ENCODE measurements around the gene BAG2.
A peak's percentile ranks its signal among the peaks of the same experiment; 100 is the strongest.

Gene BAG2

DNA sequence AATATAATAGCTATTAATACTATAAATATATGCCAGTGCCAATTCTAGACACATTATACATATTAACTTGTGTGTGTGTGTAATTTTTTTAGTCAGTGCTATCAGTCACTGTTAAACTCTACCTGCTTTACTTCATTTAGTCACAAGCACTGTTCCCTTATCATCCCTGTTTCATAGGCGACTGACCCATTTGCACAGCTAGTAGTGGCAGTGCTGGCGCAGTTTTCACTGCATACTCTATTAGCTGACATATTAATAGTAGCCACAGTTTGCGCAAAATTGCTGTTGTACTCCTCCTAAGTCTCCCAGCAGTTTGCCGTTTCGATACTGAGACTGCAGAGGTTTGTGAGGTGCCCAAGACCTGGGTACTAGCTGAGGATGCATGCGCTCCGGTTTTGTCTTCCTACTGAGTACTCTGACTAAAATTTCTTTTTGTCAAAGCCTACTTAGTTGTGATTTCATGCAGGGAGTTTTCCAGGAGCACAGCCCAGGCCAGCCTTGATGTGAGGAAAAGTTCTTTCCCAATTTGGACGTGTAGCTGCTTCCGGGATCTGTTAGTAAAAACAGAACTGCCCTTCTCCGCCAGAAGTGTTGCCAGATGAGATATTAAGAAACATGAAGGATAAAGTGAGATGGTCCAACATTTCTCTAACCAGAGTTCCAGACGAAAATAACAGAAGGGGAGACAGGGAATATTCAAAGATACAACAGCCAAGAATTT is 5.6 kb downstream of the BAG2 start:
- no peak for DNase-seq

DNA sequence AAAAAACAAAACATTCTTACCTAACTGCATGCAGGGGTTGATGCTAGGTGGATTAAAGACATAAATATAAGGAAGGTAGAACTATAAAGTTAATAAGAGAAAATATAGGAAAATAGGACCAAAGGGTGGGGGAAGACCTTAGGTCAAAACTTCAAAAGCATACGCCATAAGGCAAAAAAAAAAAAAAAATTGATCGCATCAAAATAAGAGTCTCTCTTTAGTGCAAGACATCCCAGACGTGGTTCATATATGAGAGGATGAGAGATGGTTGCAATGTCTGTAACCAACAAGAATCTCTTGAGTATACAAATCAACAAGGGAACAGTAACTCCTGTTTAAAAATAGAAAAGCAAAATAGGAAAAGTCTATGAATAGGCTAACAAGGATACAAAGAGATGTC is 8.5 kb downstream of the BAG2 start:
- no peak for DNase-seq

GRCh38 chr6:57182017-57182432 is 9.9 kb downstream of the BAG2 start:
- no peak for DNase-seq

GRCh38 chr6:57183336-57183735 is 11.2 kb downstream of the BAG2 start:
- no peak for DNase-seq

DNA sequence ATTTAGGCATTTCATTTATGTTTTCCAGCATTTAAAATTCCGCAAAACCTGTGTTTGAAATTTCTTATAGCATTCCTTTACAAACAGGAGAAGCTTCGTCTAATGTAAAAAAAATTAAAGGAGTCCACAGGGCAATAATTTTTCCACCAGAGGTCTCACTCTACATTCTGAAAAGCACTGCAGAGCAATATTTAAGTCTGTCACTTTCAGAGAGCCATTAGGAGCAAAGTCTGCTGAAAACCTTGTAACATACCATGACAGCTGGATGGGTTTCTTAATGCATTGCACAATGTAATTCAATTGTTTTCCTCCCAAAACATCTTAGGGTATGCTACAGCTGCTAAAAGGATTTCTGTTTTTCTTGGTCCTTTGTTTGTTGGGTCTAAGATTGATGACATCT is 18.0 kb downstream of the BAG2 start:
- DNase-seq, result no peak

- no peak for DNase-seq
Measured at GRCh38 chr6:57193177-57193576, 21.1 kb downstream of the BAG2 start.

DNA sequence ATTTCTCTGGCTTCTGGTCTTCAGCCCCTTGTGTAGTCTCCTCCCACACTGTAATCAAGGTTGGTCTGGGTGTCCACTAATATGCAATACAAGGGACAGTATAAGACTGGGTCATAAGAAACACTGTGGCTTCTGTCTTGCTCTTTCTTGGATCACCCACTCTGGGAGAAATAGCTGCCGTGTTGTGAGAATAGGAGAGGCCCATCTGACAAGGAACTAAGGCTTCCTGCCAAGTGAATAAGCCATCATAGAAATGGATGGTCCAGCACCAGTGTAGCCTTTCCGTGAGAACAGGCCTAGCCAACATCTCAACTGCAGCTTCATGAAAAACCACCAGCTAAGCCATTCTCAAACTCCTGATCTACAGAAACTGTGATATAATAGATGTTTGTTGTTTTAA is 23.3 kb downstream of the BAG2 start:
- no peak for DNase-seq

DNA sequence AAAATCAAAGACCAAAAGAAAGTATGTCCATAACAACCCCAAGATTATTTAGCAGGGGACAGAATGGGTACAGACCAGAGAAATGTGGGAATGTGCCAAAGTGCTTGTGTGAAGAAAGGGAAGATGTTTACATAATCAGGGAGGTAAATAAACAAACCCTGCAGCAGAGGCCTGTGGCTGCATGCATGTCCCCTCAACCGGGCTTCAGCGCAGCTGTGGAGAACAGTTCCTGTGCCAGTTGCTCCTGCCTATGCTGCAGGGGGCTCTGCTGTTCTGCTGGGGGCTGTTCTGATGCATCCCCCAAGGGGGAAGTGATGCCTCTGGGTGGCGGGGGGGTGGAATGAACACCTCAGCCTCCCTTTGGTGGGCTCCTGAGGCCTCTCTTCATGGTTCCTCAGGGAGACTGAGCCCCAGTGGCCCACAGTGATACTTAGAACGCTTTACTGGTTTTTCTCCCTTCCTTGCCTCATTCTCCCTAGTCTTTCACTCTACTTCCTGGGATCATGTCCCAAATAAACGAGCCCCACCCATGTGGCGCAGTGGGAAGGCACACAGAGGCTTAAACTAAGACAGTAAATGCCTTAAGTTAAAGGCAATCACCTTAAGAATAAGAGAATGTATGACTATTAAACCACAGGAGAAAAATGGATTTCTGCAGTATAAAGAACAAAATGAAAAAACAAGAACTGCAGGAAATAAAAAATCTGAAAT is 27.0 kb downstream of the BAG2 start:
- DNase-seq, result no peak

DNA sequence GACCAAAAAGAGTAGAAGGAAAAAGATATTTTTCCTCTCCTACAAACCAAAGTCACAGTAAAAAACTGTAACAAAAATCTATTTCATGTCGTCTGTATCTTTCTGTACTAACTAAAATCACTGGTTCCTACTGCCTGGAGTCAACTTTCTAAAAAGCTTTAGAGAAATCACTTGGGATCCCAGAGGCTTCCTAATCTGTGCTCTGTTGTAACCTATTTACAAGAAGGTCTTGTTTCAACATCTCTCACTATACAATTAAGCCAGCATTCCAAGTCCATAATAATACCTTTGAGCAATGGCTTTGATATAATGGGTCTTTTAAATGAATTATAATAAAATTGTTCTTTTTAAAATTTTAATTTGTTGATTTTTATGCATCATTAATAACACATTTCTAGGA is 29.6 kb downstream of the BAG2 start:
- DNase-seq, result no peak

DNA sequence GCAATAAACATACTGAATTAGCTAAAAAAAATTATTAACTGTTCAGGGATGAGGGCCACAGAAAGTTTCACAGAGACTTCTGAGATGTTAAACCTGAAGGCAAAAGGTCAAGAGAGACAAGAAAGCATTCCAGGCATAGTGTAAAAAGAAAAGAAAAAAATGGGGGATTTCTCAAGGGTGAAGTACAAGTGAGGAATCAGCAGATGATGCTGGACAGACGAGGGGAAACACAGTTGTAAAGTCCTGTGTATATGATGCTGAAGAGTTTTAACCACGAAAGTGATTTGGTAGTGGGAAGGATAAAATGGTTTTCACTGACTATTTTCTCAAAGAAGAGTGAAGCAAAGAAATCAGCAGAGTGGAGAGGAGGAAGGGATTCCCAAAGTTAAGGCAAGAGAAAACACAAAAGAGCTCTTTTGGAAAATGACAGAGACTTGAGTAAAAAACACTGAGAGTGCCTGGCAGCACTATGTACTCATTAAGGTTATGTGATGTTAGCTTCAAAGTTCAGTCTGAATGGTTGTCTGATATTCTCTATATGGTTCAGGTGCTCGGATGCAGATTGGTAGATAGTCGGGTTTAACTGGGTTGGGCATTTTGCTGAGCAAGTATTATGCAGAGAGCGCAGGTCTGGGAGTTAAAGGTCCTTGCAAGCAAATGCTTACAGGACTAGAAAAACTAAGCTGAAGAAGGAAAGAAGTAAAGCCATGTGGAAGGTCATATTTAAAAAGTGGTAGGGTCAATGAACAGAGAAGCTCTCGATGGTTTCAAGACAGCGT is 33.6 kb downstream of the BAG2 start:
- DNase-seq, result no peak

- DNase-seq, result no peak
Measured at GRCh38 chr6:57207141-57207540, 35.0 kb downstream of the BAG2 start.

GRCh38 chr6:57207872-57208271 is 35.7 kb downstream of the BAG2 start:
- DNase-seq, result no peak

- no peak for DNase-seq
Measured at GRCh38 chr6:57209030-57209429, 36.9 kb downstream of the BAG2 start.

- no peak for DNase-seq
Measured at GRCh38 chr6:57210060-57210459, 37.9 kb downstream of the BAG2 start.

- DNase-seq, result no peak
Measured at GRCh38 chr6:57215260-57215659, 43.1 kb downstream of the BAG2 start.

GRCh38 chr6:57216235-57217101 is 44.3 kb downstream of the BAG2 start:
- DNase-seq, result no peak

DNA sequence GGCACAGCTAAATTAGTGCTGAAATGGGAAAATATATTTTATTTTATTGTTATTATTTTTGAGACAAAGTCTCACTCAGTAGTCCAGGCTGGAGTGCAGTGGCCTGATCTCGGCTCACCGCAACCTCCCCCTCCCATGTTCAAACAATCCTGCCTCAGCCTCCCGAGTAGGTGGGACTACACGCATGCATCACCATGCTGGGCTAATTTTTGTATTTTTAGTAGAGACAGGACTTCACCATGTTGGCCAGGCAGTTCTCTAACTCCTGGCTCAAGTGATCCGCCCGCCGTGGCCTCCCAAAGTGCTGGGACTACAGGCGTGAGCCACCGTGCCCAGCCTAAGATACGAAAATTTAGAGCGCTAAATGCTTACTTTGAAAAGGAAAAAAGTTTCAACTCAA is 45.1 kb downstream of the BAG2 start:
- no peak for DNase-seq

- no peak for DNase-seq
Measured at GRCh38 chr6:57220083-57220703, 48.1 kb downstream of the BAG2 start.

- no peak for DNase-seq
Measured at GRCh38 chr6:57221191-57221935, 49.2 kb downstream of the BAG2 start.

DNA sequence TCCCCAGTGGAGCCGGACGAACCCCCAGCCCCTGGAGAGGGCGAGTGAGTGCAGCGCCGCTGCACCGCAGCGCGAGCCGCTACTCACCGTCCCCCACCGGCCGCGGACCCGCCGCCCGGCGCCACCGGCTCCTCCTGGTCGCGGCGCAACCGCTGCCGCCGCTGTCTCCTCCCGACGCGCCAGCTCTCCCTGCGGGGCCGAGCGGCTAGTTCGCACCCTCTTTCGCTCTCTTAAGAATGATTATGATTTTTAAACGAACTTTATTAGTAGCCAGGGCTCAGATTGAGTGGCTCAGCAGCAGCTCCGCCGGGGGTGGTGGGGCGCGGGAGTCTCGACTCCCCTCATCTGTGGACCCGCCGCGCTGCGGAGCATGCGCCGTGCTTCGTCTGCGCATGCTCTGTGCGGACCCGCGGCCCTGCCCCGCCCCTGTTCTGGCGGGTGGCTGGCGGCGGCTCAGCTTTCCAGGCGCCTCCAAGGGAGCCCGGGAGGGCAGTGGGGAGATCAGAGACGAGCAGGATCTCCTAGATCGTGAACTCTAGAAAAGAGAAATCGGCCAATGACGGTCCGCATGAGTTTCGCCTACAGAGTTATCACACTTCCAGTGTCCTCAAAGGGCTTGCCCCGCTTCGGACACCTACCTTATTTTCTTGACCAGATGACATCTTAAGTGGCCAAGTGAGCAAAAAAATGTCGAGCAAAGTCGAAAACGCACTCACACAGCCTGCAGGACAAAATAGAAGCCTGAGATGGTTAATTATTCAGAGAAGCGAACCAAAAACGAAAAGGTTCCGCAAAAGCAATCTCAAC is 50.0 kb downstream of the BAG2 start, which contains the start of gene RAB23:
Gene RAB23, minus strand, starts transcription at position 372 of the 807 bp plus-strand sequence. CDS start 11,927 bp downstream, outside the sequence.
- peak; percentile 49 for DNase-seq

DNA sequence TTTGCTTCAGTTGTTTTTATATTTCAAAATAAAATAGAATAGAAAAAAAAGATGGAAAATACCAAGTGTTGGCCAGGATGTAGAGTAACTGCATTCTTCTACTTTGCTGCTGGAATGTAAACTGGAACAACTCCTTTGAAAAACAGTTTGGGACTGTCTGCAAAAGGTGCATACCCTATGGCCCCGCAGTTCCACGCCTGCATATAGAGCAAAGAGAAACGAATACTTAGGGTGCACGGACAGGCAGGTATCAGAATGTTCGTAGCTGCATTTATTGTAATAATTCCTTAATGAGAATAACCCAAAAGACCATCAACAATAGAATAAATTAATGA is 50.6 kb downstream of the BAG2 start:
- DNase-seq, result no peak
